ENCODE results near the gene YPEL2.

- TF ChIP-seq POLR2AphosphoS5 (IDR thresholded peaks at IDR 0.05; ENCODE audit: low read depth, low read length) = no peak
- no peak for TF ChIP-seq TAF1 (IDR thresholded peaks at IDR 0.05; ENCODE audit: borderline replicate concordance, insufficient read depth, low read length)
- no peak for TF ChIP-seq SIN3A (IDR thresholded peaks at IDR 0.05; ENCODE audit: borderline replicate concordance, insufficient read depth, low read length)
Observed at GRCh38 chr17:59315866-59316265, 15.6 kb upstream of the YPEL2 start.

Measured in PFSK-1 (cell line).